OCI-LY3 (cell line): ENCODE data around the gene AMIGO2.
A peak's percentile ranks its signal among the peaks of the same experiment; 100 is the strongest.

Experiments used
- H2AFZ ChIP-seq: fragments of 200-600, 300-600 bp; shearing (Covaris generic); 2 replicates; pipeline ENCODE4 v1.6.0; 2014; ENCODE audit warnings: antibody characterized with exemption, low read depth, low read length
- H3K27ac ChIP-seq: fragments of 200-600, 300-600 bp; sonication (generic); 2 replicates; pipeline ENCODE4 v1.5.1; 2014; ENCODE audit warnings: mild to moderate bottlenecking, low read length, moderate library complexity, mixed read lengths
- H3K27me3 ChIP-seq: fragments of 200-600, 300-600 bp; sonication (generic); 2 replicates; pipeline ENCODE4 v1.6.1; 2014; ENCODE audit warnings: low read depth, low read length, mixed read lengths
- H3K36me3 ChIP-seq: fragments of 200-600, 300-600 bp; sonication (generic); replicated peaks from 2 replicates; pipeline ENCODE3; 2014; ENCODE audit warnings: low read depth, low read length, mixed read lengths
- H3K4me1 ChIP-seq: fragments of 300-600, 200-600 bp; sonication (generic); 2 replicates; pipeline ENCODE4 v1.6.1; 2014; ENCODE audit warnings: low read length, mixed read lengths
- H3K4me2 ChIP-seq: fragments of 200-600, 300-600 bp; sonication (generic); 2 replicates; pipeline ENCODE4 v1.6.1; 2014; ENCODE audit warnings: low read length, mixed read lengths
- H3K4me3 ChIP-seq: fragments of 300-600, 200-600 bp; sonication (generic); 2 replicates; pipeline ENCODE4 v1.5.1; 2014; ENCODE audit warnings: antibody characterized with exemption, mild to moderate bottlenecking, low read length, moderate library complexity
- H3K79me2 ChIP-seq: fragments of 300-600, 200-600 bp; shearing (Covaris generic); 2 replicates; pipeline ENCODE4 v1.6.1; 2014; ENCODE audit warnings: mild to moderate bottlenecking, low read length, mixed read lengths
- H3K9ac ChIP-seq: fragments of 300-600, 200-600 bp; shearing (Covaris generic); 2 replicates; pipeline ENCODE4 v1.6.0; 2014; ENCODE audit warnings: mild to moderate bottlenecking, low read length, moderate library complexity
- H3K9me3 ChIP-seq: fragments of 200-600, 300-600 bp; shearing (Covaris generic); 2 replicates; pipeline ENCODE4 v1.6.1; 2014; ENCODE audit warnings: low read length, mixed read lengths; ENCODE audit not compliant: insufficient read depth
- H4K20me1 ChIP-seq: fragments of 200-600, 300-600 bp; sonication (generic); 2 replicates; pipeline ENCODE4 v1.6.1; 2016; ENCODE audit warnings: low read length, mixed read lengths; ENCODE audit not compliant: insufficient read depth
- EZH2phosphoT487 ChIP-seq: fragments of 200-600 bp; shearing (Covaris generic); IDR thresholded peaks from 2 replicates; pipeline ENCODE4 v1.6.1; 2018; ENCODE audit warnings: antibody characterized with exemption, mixed run types, low read depth
- TF ChIP-seq, protein P1 (sequence below): fragments of 200-600, 300-600 bp; sonication (generic); IDR thresholded peaks from 2 replicates; pipeline ENCODE4 v1.5.1; 2014; ENCODE audit warnings: antibody characterized with exemption, low read length, low read depth

The AMIGO2 gene

DNA sequence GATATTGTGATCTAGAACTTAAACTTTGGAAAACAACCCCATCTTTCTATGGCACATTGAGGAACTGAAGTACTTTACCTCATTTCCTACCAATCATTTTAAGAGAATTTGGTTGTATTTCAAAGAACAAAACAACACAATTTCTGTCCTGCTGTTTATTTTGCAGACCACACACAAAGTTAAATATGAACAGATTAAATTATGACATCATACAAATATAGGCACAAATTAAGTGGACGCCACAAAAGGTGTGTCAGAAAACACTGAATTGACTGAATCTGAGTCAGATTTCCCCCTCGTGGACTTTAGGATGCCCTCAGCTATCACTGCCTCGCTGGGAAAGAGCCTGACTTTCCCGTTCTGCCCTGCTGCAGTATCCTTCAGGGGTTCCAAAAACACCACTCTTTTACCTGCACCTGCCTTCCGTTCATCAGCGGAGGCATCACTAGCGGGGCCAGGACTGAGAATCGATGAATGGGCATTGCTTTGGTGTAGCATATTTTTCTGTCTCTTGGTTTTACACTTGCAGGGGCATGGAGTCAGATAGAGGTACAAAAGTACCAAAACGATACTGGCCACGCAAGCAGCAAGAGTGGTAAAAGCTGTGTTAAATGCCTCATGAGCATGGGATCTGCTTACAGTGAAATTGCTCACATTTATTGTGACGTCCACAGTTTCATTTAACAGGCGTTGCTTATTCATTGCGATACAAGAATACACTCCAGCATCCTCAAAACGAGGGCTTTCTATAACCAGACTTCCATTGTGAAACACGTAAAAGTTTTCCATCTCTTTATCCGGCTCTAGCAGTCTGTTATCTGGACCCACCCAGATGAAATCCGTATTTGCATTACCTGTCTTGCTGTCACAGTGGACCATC is 2.3 kb downstream of the AMIGO2 start:
- no peak overlapping the region for H3K9ac ChIP-seq
- TF ChIP-seq, protein P1, sequence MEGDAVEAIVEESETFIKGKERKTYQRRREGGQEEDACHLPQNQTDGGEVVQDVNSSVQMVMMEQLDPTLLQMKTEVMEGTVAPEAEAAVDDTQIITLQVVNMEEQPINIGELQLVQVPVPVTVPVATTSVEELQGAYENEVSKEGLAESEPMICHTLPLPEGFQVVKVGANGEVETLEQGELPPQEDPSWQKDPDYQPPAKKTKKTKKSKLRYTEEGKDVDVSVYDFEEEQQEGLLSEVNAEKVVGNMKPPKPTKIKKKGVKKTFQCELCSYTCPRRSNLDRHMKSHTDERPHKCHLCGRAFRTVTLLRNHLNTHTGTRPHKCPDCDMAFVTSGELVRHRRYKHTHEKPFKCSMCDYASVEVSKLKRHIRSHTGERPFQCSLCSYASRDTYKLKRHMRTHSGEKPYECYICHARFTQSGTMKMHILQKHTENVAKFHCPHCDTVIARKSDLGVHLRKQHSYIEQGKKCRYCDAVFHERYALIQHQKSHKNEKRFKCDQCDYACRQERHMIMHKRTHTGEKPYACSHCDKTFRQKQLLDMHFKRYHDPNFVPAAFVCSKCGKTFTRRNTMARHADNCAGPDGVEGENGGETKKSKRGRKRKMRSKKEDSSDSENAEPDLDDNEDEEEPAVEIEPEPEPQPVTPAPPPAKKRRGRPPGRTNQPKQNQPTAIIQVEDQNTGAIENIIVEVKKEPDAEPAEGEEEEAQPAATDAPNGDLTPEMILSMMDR, result no peak
- TF ChIP-seq EZH2phosphoT487, result no peak
- peak overlapping the region; percentile 86; the same call in 1 of the 2 replicates for H3K4me2 ChIP-seq

DNA sequence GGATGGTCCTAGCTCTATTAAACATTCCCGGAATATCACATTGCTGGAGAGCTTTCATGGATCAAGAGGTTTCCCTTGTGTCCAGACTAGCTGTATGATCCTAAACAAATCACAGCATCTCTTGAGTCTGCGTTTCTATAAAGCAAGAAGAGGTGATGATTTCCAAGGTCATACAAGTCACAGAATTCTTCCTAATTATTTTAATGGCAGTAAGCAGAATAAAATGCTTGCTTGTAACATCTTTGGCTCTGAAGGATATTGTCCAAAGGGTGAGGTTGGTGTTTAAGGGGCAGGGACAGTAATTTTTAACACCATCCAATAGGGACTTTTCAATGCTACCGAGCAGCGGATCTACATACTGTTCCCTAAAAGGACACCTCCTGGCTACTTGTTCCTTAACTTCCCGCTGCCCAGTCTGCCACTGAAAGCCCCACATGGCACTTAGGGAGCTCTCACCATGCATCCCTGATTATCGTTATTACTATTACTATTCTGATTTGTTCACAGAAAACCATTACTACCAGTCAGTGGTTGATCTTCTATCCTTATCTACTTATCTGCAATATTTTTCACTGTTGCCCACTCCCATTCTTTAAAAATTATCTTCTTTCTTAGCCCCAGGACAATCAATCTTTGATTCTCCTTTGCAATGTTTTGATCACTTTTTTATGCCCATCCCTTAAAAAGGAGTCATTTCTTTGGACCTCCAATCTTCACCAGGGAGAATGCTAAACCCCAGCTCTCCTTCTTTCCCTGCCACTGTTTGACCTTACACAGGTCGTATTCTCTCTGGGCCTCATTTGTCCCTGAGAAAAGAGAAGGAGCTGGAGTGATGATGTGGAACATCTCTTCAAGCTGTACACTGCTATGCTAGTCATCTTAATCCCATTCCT is 4.3 kb downstream of the AMIGO2 start:
- TF ChIP-seq, protein P1, result no peak
- TF ChIP-seq EZH2phosphoT487, result no peak
- Histone ChIP-seq H3K9ac (no peak overlapping the region), H2AFZ (no peak overlapping the region), H3K27ac (no peak overlapping the region), H3K4me2 (no peak overlapping the region), H3K79me2 (peaks cover 37% of the 10 kb centered on the region), H3K4me3 (no peak overlapping the region), H3K4me1 (peaks cover 24% of the 10 kb centered on the region), H3K9me3 (no peaks in the 10 kb centered on the region), H3K27me3 (no peaks in the 10 kb centered on the region), H4K20me1 (no peaks in the 10 kb centered on the region), H3K36me3 (peaks cover 20% of the 10 kb centered on the region)

More for the DNA sequence above, 2.3 kb downstream of the AMIGO2 start:
- Histone ChIP-seq H3K27me3 (no peaks in the 10 kb centered on the region), H4K20me1 (no peaks in the 10 kb centered on the region), H3K36me3 (peaks cover 28% of the 10 kb centered on the region), H3K79me2 (peaks cover 37% of the 10 kb centered on the region), H3K27ac (no peak overlapping the region), H2AFZ (no peak overlapping the region), H3K9me3 (no peaks in the 10 kb centered on the region), H3K4me3 (peak overlapping the region; percentile 88; the same call in 1 of the 2 replicates), H3K4me1 (peaks cover 34% of the 10 kb centered on the region)

DNA sequence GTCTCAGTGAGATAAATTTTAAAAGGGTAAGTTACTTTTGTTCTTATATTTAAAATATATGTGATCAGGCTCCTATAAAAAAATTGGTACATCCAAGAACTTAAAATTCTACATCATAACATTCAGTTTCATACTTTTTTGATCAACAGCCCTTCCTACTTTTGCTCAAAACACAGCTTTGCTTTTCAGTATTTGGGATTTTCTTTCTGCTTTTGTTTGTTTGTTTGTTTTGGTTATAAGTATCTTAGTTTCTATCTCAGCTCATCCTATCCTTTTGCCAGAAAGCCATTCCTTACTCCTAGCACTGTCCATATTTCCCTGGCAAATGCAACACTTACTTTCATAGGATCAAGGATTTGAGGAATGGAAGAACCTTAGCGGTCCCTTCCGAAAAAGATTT is 5.0 kb downstream of the AMIGO2 start:
- Histone ChIP-seq H2AFZ (no peak overlapping the region), H4K20me1 (no peaks in the 10 kb centered on the region), H3K79me2 (peaks cover 30% of the 10 kb centered on the region), H3K4me3 (no peak overlapping the region), H3K4me1 (peaks cover 24% of the 10 kb centered on the region), H3K4me2 (no peak overlapping the region), H3K27ac (no peak overlapping the region), H3K9me3 (no peaks in the 10 kb centered on the region), H3K9ac (no peak overlapping the region), H3K27me3 (no peaks in the 10 kb centered on the region), H3K36me3 (peaks cover 20% of the 10 kb centered on the region)
- TF ChIP-seq EZH2phosphoT487, result no peak
- TF ChIP-seq, protein P1, result no peak

DNA sequence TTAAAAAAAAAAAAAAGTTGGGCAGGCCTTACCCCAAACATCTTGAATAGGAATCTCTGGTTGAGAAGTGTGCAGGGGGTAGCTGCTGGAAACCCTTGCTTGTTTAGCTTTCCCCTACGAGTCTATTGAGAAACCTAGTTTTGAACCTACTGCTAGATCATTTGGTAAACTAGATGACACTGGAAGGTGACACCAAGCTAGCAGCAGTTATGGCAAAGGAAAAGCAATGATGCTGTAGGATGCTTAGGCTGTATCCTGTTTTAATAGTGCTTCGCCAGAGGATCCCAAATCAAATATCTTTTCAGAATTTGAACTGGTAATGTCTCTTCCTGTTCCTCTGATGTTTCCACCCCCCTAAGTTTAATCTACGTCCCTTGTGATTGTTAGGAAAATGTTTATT is 5.8 kb downstream of the AMIGO2 start:
- Histone ChIP-seq H3K4me3 (no peak overlapping the region), H3K9ac (no peak overlapping the region), H3K4me2 (no peak overlapping the region), H2AFZ (no peak overlapping the region), H4K20me1 (no peaks in the 10 kb centered on the region), H3K36me3 (peaks cover 20% of the 10 kb centered on the region), H3K79me2 (peaks cover 22% of the 10 kb centered on the region), H3K9me3 (no peaks in the 10 kb centered on the region), H3K27ac (no peak overlapping the region), H3K4me1 (peaks cover 24% of the 10 kb centered on the region), H3K27me3 (no peaks in the 10 kb centered on the region)
- TF ChIP-seq EZH2phosphoT487, result no peak
